Stimulated activated CD4-positive, alpha-beta T cell treated with anti-CD3 and anti-CD28 coated beads, Interleukin-2, amount 100 ng/mL, for 24 hours (primary cell): ENCODE measurements around the gene FCGR2B.
"Not testable (repeated sequence)": the region's sequence is repeated elsewhere in the genome, so short reads cannot be mapped to it uniquely, and the experiment has no call there.

Experiments
- DNase-seq, 2 donors: peaks; one replicate each; pipeline ENCODE4 v3.0.0-alpha.2; 2020

Gene FCGR2B

GRCh38 chr1:161647507-161648360 lies 15.2 kb upstream of the FCGR2B start:
- DNase-seq, result not testable (repeated sequence)

GRCh38 chr1:161653541-161653940 lies 9.4 kb upstream of the FCGR2B start:
- not testable (repeated sequence) for DNase-seq

- not testable (repeated sequence) for DNase-seq
Observed at GRCh38 chr1:161653971-161654370, 9.0 kb upstream of the FCGR2B start.

GRCh38 chr1:161658524-161658923 lies 4.4 kb upstream of the FCGR2B start:
- DNase-seq, result not testable (repeated sequence)

- DNase-seq, result not testable (repeated sequence)
Observed at GRCh38 chr1:161661660-161662311, 1.2 kb upstream of the FCGR2B start.

GRCh38 chr1:161663569-161663968 lies 626 bp downstream of the FCGR2B start:
- not testable (repeated sequence) for DNase-seq

GRCh38 chr1:161664689-161665088 lies 1.7 kb downstream of the FCGR2B start:
- DNase-seq, result not testable (repeated sequence)

GRCh38 chr1:161671045-161672020 lies 8.4 kb downstream of the FCGR2B start:
- DNase-seq, result not testable (repeated sequence)

- DNase-seq, result not testable (repeated sequence)
Observed at GRCh38 chr1:161673437-161673836, 10.5 kb downstream of the FCGR2B start.

GRCh38 chr1:161674447-161674846 lies 11.5 kb downstream of the FCGR2B start:
- not testable (repeated sequence) for DNase-seq

GRCh38 chr1:161674908-161675307 lies 12.0 kb downstream of the FCGR2B start:
- DNase-seq, result not testable (repeated sequence)

- DNase-seq, result no peak
Observed at GRCh38 chr1:161676441-161676840, 13.5 kb downstream of the FCGR2B start.

- DNase-seq, result no peak
Observed at GRCh38 chr1:161676958-161677689, 14.2 kb downstream of the FCGR2B start.

- DNase-seq, result no peak
Observed at GRCh38 chr1:161678500-161678899, 15.6 kb downstream of the FCGR2B start.

- no peak for DNase-seq
Observed at GRCh38 chr1:161681879-161682278, 18.9 kb downstream of the FCGR2B start.

GRCh38 chr1:161688946-161689345 lies 26.0 kb downstream of the FCGR2B start:
- no peak for DNase-seq

- DNase-seq, result no peak
Observed at GRCh38 chr1:161691846-161692245, 28.9 kb downstream of the FCGR2B start.

GRCh38 chr1:161693020-161693712 lies 30.2 kb downstream of the FCGR2B start:
- DNase-seq, result not testable (repeated sequence)

- DNase-seq, result not testable (repeated sequence)
Observed at GRCh38 chr1:161698302-161698701, 35.4 kb downstream of the FCGR2B start.

- DNase-seq, result no peak
Observed at GRCh38 chr1:161702250-161702649, 39.3 kb downstream of the FCGR2B start.

GRCh38 chr1:161705537-161705936 lies 42.6 kb downstream of the FCGR2B start:
- no peak for DNase-seq

- no peak for DNase-seq
Observed at GRCh38 chr1:161706113-161706481, 43.2 kb downstream of the FCGR2B start.
